Kidney (tissue), 14 donors: ENCODE results near the gene HNF1B. TPM values are rescaled to one million over a fixed set of nuclear protein-coding genes. Genes with fewer than 3 reads are reported as not detected.

ENCODE experiments used
- DNase-seq, 5 donors: peaks; one replicate each; pipeline ENCODE4 v3.0.0-alpha.2; 2013 to 2020
- FAIRE-seq: peaks from 2 replicates; lab custom pipeline; 2012; peaks lifted over from hg19 to GRCh38; lab: Jason Lieb, UNC
- H3K27ac ChIP-seq, 2 donors: one replicate each; pipeline ENCODE4 v1.7.0; 2013; ENCODE audit warnings: low read depth in 2 of 2, low read length in 2 of 2, inconsistent platforms in 1 of 2
- H3K27me3 ChIP-seq: one replicate; pipeline ENCODE4 v1.7.1; 2013; ENCODE audit warnings: low read length, inconsistent platforms; ENCODE audit not compliant: control insufficient read depth, insufficient read depth
- H3K36me3 ChIP-seq, 3 donors: one replicate each; pipeline versions ENCODE4 v1.7.0 to v1.7.1; 2013; ENCODE audit warnings: low read length in 3 of 3, control low read depth in 1 of 3, inconsistent platforms in 1 of 3; ENCODE audit not compliant: insufficient read depth in 3 of 3, control insufficient read depth in 2 of 3
- H3K4me1 ChIP-seq, 3 donors: one replicate each; pipeline versions ENCODE4 v1.7.0 to v1.7.1; 2013; ENCODE audit warnings: low read length in 3 of 3, inconsistent platforms in 1 of 3, low read depth in 1 of 3; ENCODE audit not compliant: control insufficient read depth in 2 of 3, insufficient read depth in 2 of 3
- H3K4me3 ChIP-seq, 3 donors: one replicate each; pipeline versions ENCODE4 v1.7.0 to v1.8.1; 2013; ENCODE audit warnings: low read length in 3 of 3, control low read depth in 1 of 3, inconsistent platforms in 1 of 3
- H3K9ac ChIP-seq, 3 donors: one replicate each; pipeline versions ENCODE4 v1.7.0 to v1.7.1; 2013; ENCODE audit warnings: low read length in 3 of 3, control low read depth in 1 of 3, inconsistent platforms in 1 of 3
- H3K9me3 ChIP-seq, 3 donors: one replicate each; pipeline versions ENCODE4 v1.7.0 to v1.7.1; 2013; ENCODE audit warnings: low read length in 3 of 3, control low read depth in 1 of 3, inconsistent platforms in 1 of 3; ENCODE audit not compliant: control insufficient read depth in 2 of 3, insufficient read depth in 1 of 3
- intact Hi-C: fragments of 100-400 bp; cut with DNase I; formaldehyde crosslinking; loops from one replicate; pipeline ENCODE4 v1.11.1; 2022
- polyA plus RNA-seq: library from polyadenylated mRNA; stranded (reverse); fragments of 350-450 nt; fragmentation: Illumina TruSeq; extraction: RNeasy Lipid Tissue Mini Kit (QIAGEN cat#74804); gene quantifications from one replicate; pipeline ENCODE4 v1.2.3, GENCODE V29; 2014; ENCODE audit warnings: low read depth, low replicate concordance; ENCODE audit not compliant: insufficient read depth
- total RNA-seq: library from RNA; stranded (reverse); fragmentation: NEBNext Ultra II Directional; extraction: Animal tissue kit (Norgen Biotek cat#: 25700); gene quantifications from one replicate; pipeline ENCODE4 v1.2.1, GENCODE V29; 2021
- TF ChIP-seq, protein P1 (sequence below): IDR thresholded peaks from 3 replicates; pipeline ENCODE4 v1.5.1; 2012; ENCODE audit warnings: mild to moderate bottlenecking, moderate library complexity, borderline replicate concordance; ENCODE audit not compliant: insufficient read depth; ENCODE audit errors: extremely low read depth
- donor health status: control.
- donor health status: control.
- donor health status: control.
- donor health status: control.
- donor health status: control.
- donor health status: DM: yes; HTN: yes; CAD: no.
- donor health status: Normal renal cell carcinoma (clear cell type).

HNF1B gene
- total and polyA plus RNA-seq, 2 donors from 2014 or later, result 84.1 to 185 TPM

DNA sequence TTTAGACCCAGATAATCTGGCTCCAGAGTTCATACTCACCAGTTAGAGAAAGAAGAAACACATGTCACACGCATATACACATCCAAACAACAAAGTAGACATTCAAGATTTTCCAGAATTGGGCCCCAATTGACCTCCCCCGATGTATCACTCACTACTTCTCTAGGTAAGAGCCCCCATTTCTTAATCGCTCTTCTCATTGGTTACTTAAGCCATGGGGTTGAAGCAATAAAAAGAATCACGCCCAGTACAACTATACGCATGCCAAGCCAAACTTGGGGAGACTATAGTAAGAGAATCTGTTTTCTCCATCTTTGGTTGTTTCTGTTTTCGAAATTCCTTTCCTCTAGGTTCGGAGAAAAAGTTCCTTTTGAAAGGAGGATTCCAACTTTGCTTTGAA is 102.2 kb downstream of the HNF1B start:
- TF ChIP-seq, protein P1, sequence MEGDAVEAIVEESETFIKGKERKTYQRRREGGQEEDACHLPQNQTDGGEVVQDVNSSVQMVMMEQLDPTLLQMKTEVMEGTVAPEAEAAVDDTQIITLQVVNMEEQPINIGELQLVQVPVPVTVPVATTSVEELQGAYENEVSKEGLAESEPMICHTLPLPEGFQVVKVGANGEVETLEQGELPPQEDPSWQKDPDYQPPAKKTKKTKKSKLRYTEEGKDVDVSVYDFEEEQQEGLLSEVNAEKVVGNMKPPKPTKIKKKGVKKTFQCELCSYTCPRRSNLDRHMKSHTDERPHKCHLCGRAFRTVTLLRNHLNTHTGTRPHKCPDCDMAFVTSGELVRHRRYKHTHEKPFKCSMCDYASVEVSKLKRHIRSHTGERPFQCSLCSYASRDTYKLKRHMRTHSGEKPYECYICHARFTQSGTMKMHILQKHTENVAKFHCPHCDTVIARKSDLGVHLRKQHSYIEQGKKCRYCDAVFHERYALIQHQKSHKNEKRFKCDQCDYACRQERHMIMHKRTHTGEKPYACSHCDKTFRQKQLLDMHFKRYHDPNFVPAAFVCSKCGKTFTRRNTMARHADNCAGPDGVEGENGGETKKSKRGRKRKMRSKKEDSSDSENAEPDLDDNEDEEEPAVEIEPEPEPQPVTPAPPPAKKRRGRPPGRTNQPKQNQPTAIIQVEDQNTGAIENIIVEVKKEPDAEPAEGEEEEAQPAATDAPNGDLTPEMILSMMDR, result no peak
- DNase-seq (peak in 1 of 5 donors; percentile 52), FAIRE-seq (no peak)
- H3K4me3 ChIP-seq, result peak overlapping the region; percentile 73 to 94 (median 88)
- no peaks in the 10 kb centered on the region for H3K27me3 ChIP-seq
- peak overlapping the region; percentile 12 to 88 (median 87) for H3K9ac ChIP-seq
- H3K9me3 ChIP-seq, result no peaks in the 10 kb centered on the region
- intact Hi-C loops, result no loop called here
- peaks cover 4 to 8% (median 8%) of the 10 kb centered on the region in 3 donors for H3K4me1 ChIP-seq
- peak overlapping the region; percentile 20 to 58 for H3K27ac ChIP-seq
- peaks cover 4 to 9% (median 5%) of the 10 kb centered on the region in 3 donors for H3K36me3 ChIP-seq

DNA sequence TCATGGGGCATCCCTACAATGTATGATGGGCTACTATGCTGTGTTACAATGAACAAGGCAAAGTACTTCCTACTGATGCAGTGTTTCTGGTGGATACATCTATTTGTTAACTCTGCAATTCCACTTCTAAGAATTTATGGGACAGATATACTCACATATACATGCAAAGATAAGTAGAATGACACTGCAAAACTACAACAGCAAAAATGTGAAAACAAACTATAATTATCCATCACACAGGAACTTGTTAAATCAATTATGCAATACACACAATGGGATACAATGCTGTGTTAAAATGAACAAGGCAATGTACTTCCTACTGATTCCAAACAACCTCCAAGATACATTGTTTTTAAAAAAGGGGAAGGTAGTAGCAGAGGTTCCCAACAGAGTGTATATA is 104.8 kb downstream of the HNF1B start:
- intact Hi-C loops, result no loop called here
- H3K36me3 ChIP-seq, result peaks cover 5 to 13% (median 6%) of the 10 kb centered on the region in 3 donors
- H3K9me3 ChIP-seq, result no peaks in the 10 kb centered on the region
- DNase-seq (no peak), FAIRE-seq (no peak)
- no peaks in the 10 kb centered on the region for H3K27me3 ChIP-seq
- peaks cover 4 to 8% (median 8%) of the 10 kb centered on the region in 3 donors for H3K4me1 ChIP-seq
- H3K4me3 ChIP-seq, result no peak overlapping the region
- TF ChIP-seq, protein P1, result no peak
- no peak overlapping the region for H3K9ac ChIP-seq
- no peak overlapping the region for H3K27ac ChIP-seq

DNA sequence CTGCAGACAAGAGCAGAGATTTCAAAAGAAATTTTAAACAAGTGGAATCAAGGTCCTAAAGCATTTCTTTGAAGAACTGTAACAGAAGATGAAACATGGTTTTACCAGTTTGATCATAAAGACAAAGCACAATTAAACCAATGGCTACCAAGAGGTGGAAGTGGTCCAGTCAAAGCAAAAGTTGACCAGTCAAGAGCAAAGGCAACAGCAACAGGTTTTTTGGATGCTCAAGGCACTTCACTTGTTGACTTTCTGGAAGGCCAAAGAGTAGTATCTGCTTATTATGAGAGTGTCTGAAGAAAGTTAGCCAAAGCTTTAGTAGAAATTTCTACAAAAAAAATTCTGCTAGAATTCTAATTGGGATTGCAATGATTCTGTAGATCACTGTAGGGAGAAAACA is 106.9 kb downstream of the HNF1B start:
- H3K4me1 ChIP-seq, result peaks cover 4 to 8% (median 4%) of the 10 kb centered on the region in 3 donors
- no peak for FAIRE-seq
- TF ChIP-seq, protein P1, result no peak
- H3K27ac ChIP-seq, result no peak overlapping the region
- peaks cover 5 to 13% (median 6%) of the 10 kb centered on the region in 3 donors for H3K36me3 ChIP-seq
- no peaks in the 10 kb centered on the region for H3K27me3 ChIP-seq
- H3K4me3 ChIP-seq, result no peak overlapping the region
- H3K9ac ChIP-seq, result no peak overlapping the region
- no peaks in the 10 kb centered on the region for H3K9me3 ChIP-seq
- intact Hi-C loops, result no loop called here
- DNase-seq, result no peak

Other genes with a start within 250 kb of the HNF1B start
- gene SYNRG, start 135.6 kb downstream of the HNF1B start, total RNA-seq, result 47.0 TPM
- 8.6 TPM for gene SYNRG, start 135.6 kb downstream of the HNF1B start, polyA plus RNA-seq
- 26.9 TPM for gene DDX52, start 101.6 kb downstream of the HNF1B start, total RNA-seq
- gene DDX52, start 101.6 kb downstream of the HNF1B start, polyA plus RNA-seq, result 14.0 TPM
- not detected for gene TBC1D3K, start 179.4 kb upstream of the HNF1B start, total RNA-seq
- not detected for gene TBC1D3K, start 179.4 kb upstream of the HNF1B start, polyA plus RNA-seq
- gene TBC1D3L, start 244.0 kb upstream of the HNF1B start, total RNA-seq, result 15.9 TPM
- 4.9 TPM for gene TBC1D3L, start 244.0 kb upstream of the HNF1B start, polyA plus RNA-seq